A549 (cell line): ENCODE results near the gene PSMF1. TPM values are rescaled to one million over a fixed set of nuclear protein-coding genes. Genes with fewer than 3 reads are reported as not detected.

Experiments
- ATAC-seq, 2 experiments: fragments of 200-7000 bp in 1 of 2; fragments of >200 bp in 1 of 2; cut with Nextera tagmentation in 1 of 2; cut with Tn5 transposase in 1 of 2; 3 replicates each; pipeline versions ENCODE4 v1.8.0 to v1.9.1; 2018 to 2020; ENCODE audit warnings: mild to moderate bottlenecking in 1 of 2, moderate library complexity in 1 of 2
- CTCF ChIA-PET: fragments of 300-600 bp; sonication (Branson Sonifier 250); formaldehyde crosslinking; extraction: SDS; loops from one replicate; lab custom pipeline; 2021; ENCODE audit warnings: antibody characterized with exemption, inconsistent platforms; lab: Yijun Ruan, JAX
- POLR2A ChIA-PET: fragments of 350-600 bp; formaldehyde crosslinking; extraction: SDS; loops from one replicate; lab custom pipeline; 2021; ENCODE audit warnings: antibody characterized with exemption, inconsistent platforms; lab: Yijun Ruan, JAX
- DNase-seq, 2 experiments: peaks; one replicate each; pipeline versions ENCODE4 v3.0.0 to v3.0.0-alpha.2; 2011 to 2016; ENCODE audit warnings: low read depth in 1 of 2, low spot score in 1 of 2
- FAIRE-seq: peaks from 2 replicates; lab custom pipeline; 2011; peaks lifted over from hg19 to GRCh38; lab: Jason Lieb, UNC
- H3K27ac ChIP-seq, 2 experiments: fragments of >200 bp; sonication (Bioruptor Twin); formaldehyde crosslinking; 3 replicates each; pipeline ENCODE4 v1.5.1; 2016 to 2017
- H3K4me1 ChIP-seq: fragments of >200 bp; sonication (Bioruptor Twin); formaldehyde crosslinking; 3 replicates; pipeline ENCODE4 v1.6.1; 2016
- H3K4me2 ChIP-seq: fragments of >200 bp; sonication (Bioruptor Twin); formaldehyde crosslinking; 3 replicates; pipeline ENCODE4 v1.6.1; 2016
- H3K4me3 ChIP-seq: fragments of >200 bp; sonication (Bioruptor Twin); formaldehyde crosslinking; 3 replicates; pipeline ENCODE4 v1.5.1; 2016
- H3K9me3 ChIP-seq: fragments of >200 bp; sonication (Bioruptor Twin); formaldehyde crosslinking; 3 replicates; pipeline ENCODE4 v1.6.1; 2016
- CEBPB ChIP-seq, 2 experiments: fragments of >200 bp in 1 of 2; sonication (Bioruptor Twin) in 1 of 2; formaldehyde crosslinking in 1 of 2; IDR thresholded peaks; 2 replicates each; pipeline ENCODE4 v1.6.1; 2012 to 2016
- CHD4 ChIP-seq: fragments of 200-600 bp; sonication (generic); IDR thresholded peaks from 2 replicates; pipeline ENCODE4 v1.6.1; 2016; ENCODE audit warnings: antibody characterized with exemption, mild to moderate bottlenecking, borderline replicate concordance
- EHMT2 ChIP-seq: fragments of 200-600 bp; sonication (generic); IDR thresholded peaks from 2 replicates; pipeline ENCODE4 v1.6.1; 2016; ENCODE audit warnings: antibody characterized with exemption, low read depth, mild to moderate bottlenecking, moderate library complexity
- FOSB ChIP-seq: fragments of 250-450 bp; sonication (Bioruptor Pico); IDR thresholded peaks from 2 replicates; pipeline ENCODE4 v1.5.0; 2020; ENCODE audit warnings: mild to moderate bottlenecking, moderate library complexity
- HDAC2 ChIP-seq: fragments of 200-600 bp; sonication (generic); IDR thresholded peaks from 2 replicates; pipeline ENCODE4 v1.6.1; 2016
- HEYL ChIP-seq: fragments of 250-450 bp; sonication (Bioruptor Pico); IDR thresholded peaks from 2 replicates; pipeline ENCODE4 v1.8.0; 2021; ENCODE audit warnings: mild to moderate bottlenecking, moderate library complexity
- HOXA7 ChIP-seq: fragments of 250-450 bp; sonication (Bioruptor Pico); IDR thresholded peaks from 2 replicates; pipeline ENCODE4 v1.5.0; 2020; ENCODE audit warnings: mild to moderate bottlenecking, moderate library complexity
- KDM5A ChIP-seq: fragments of 200-600 bp; sonication (generic); IDR thresholded peaks from 2 replicates; pipeline ENCODE4 v1.6.1; 2016; ENCODE audit warnings: antibody characterized with exemption, mild to moderate bottlenecking
- MAFK ChIP-seq: fragments of 450-650 bp; IDR thresholded peaks from 2 replicates; pipeline ENCODE4 v1.6.1; 2014; ENCODE audit not compliant: partially characterized antibody
- MAZ ChIP-seq: fragments of 150-350 bp; IDR thresholded peaks from 2 replicates; pipeline ENCODE4 v1.6.1; 2014; ENCODE audit warnings: antibody characterized with exemption, low read depth, low read length, borderline replicate concordance
- POLR2A ChIP-seq: IDR thresholded peaks from 2 replicates; pipeline ENCODE4 v1.6.1; 2012; ENCODE audit warnings: mild to moderate bottlenecking, low read length
- POLR2AphosphoS2 ChIP-seq: conservative IDR thresholded peaks from 2 replicates; pipeline ENCODE4 v1.6.1; 2012; ENCODE audit warnings: low read length, improper control_type of control experiment, inconsistent platforms
- RFX5 ChIP-seq: fragments of 450-650 bp; IDR thresholded peaks from 2 replicates; pipeline ENCODE4 v1.7.1; 2014; ENCODE audit warnings: antibody characterized with exemption, mild to moderate bottlenecking, moderate library complexity
- SMC3 ChIP-seq: fragments of >200 bp; sonication (Bioruptor Twin); formaldehyde crosslinking; IDR thresholded peaks from 3 replicates; pipeline ENCODE4 v1.6.1; 2018; ENCODE audit warnings: inconsistent platforms
- TFCP2L1 ChIP-seq: fragments of 250-450 bp; sonication (Bioruptor Pico); IDR thresholded peaks from 2 replicates; pipeline ENCODE4 v1.5.0; 2021; ENCODE audit warnings: mild to moderate bottlenecking
- WGBS: methylation state at CpG from one replicate; pipeline ENCODE4 v1.1.6; 2017; ENCODE audit errors: missing lambda C conversion rate; 5-methylcytosine and 5-hydroxymethylcytosine counted together
- polyA plus RNA-seq, 4 experiments: library from polyadenylated mRNA; depleted of rRNA in 3 of 4; stranded (reverse); fragments of >200 nt; fragmentation: RNase III in 1 of 4; extraction: RNeasy Plus Mini Kit Qiagen cat#74134 plus additional on column Dnase treatment in 1 of 4; gene quantifications; 2 replicates in 3 of 4; 3 replicates in 1 of 4; pipeline ENCODE4 v1.2.3, GENCODE V29; 2011 to 2017
- TF ChIP-seq, protein P1 (sequence below): fragments of >200 bp; sonication (Bioruptor Twin); formaldehyde crosslinking; IDR thresholded peaks from 2 replicates; pipeline ENCODE4 v1.6.1; 2016
- TF ChIP-seq, protein P2 (sequence below): fragments of 250-450 bp; sonication (Bioruptor Pico); IDR thresholded peaks from 2 replicates; pipeline ENCODE4 v1.5.0; 2021; ENCODE audit warnings: mild to moderate bottlenecking, moderate library complexity, borderline replicate concordance
- TF ChIP-seq, protein P3 (sequence below): fragments of 200-600 bp; sonication (generic); IDR thresholded peaks from 2 replicates; pipeline ENCODE4 v1.6.1; 2016; ENCODE audit warnings: antibody characterized with exemption, mild to moderate bottlenecking, moderate library complexity
- TF ChIP-seq, protein P4 (sequence below): IDR thresholded peaks from 2 replicates; pipeline ENCODE4 v1.6.1; 2012
- TF ChIP-seq, protein P5 (sequence below): IDR thresholded peaks from 2 replicates; pipeline ENCODE4 v1.6.1; 2012; ENCODE audit warnings: low read depth, borderline replicate concordance

Gene PSMF1
- polyA plus RNA-seq, 2 of the 4 experiments (the other 2 are of a cell fraction): 123 to 157 TPM

DNA sequence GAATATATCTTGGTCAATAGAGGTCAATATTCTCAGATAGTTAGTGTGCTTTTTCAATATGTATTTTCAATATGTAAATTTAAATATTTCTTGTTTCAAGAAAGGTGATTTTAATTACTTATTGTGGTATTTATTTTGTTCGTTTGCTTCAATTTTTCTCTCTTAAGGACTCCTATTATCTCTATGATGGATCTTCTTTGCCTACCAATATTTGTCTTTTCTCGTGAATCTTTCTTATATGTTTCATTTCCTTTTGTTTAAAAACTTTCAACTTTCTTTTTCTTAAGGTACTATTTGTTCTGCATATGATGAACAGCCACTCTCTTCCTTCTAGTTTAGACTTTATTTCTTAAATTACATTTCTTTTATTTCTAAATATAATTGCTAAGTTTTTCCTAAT lies 46.1 kb upstream of the PSMF1 start:
- peaks cover 22% of the 10 kb centered on the region; the same call in 2 of the 3 replicates for H3K9me3 ChIP-seq
- H3K4me3 ChIP-seq: no peak overlapping the region
- ATAC-seq (no peak), FAIRE-seq (peak; percentile 67), DNase-seq (no peak)
- H3K4me1 ChIP-seq: no peaks in the 10 kb centered on the region
- ChIA-PET POLR2A (no interaction called here), CTCF (no interaction called here)
- H3K27ac ChIP-seq: no peak overlapping the region
- TF ChIP-seq KDM5A (no peak), CEBPB (IDR thresholded peaks at IDR 0.05) (no peak), HDAC2 (no peak)
- TF ChIP-seq, protein P1, sequence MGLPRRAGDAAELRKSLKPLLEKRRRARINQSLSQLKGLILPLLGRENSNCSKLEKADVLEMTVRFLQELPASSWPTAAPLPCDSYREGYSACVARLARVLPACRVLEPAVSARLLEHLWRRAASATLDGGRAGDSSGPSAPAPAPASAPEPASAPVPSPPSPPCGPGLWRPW: no peak
- H3K4me2 ChIP-seq: no peak overlapping the region
- WGBS: 2% methylated on average over 2 of the region's 2 CpGs

DNA sequence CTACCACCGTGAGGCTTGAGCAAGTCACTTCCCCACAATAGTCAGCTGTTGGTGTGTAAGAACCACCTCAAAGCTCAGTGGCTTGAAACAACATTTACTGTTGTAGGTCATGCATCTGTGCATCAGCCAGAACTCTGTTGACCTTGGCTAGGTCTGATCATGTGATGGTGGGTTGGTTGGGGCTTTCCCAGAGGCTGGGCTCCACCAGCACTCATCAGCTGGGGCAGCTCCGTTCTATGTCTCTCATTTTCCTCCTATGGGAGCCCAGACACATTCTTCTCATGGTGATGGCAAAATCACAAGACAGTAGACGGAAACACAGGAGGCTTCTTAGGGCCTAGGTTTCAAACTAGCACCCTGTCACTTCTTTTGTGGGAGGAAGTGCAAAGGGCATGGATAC lies 42.8 kb upstream of the PSMF1 start:
- H3K4me3 ChIP-seq: no peak overlapping the region
- no peak overlapping the region for H3K4me2 ChIP-seq
- ATAC-seq: 0 out of 6 replicates have a peak, but pooled peaks of 1 of the 2 experiments have one; percentile 13
- H3K9me3 ChIP-seq: peaks cover 19% of the 10 kb centered on the region; the same call in 2 of the 3 replicates
- H3K27ac ChIP-seq: no peak overlapping the region
- WGBS: 26% methylated on average over 3 of the region's 3 CpGs
- H3K4me1 ChIP-seq: no peaks in the 10 kb centered on the region
- no peak for DNase-seq
- POLR2A ChIA-PET: no interaction called here
- no peak for TF ChIP-seq POLR2A
- no peak for TF ChIP-seq MAFK
- TF ChIP-seq, protein P2, sequence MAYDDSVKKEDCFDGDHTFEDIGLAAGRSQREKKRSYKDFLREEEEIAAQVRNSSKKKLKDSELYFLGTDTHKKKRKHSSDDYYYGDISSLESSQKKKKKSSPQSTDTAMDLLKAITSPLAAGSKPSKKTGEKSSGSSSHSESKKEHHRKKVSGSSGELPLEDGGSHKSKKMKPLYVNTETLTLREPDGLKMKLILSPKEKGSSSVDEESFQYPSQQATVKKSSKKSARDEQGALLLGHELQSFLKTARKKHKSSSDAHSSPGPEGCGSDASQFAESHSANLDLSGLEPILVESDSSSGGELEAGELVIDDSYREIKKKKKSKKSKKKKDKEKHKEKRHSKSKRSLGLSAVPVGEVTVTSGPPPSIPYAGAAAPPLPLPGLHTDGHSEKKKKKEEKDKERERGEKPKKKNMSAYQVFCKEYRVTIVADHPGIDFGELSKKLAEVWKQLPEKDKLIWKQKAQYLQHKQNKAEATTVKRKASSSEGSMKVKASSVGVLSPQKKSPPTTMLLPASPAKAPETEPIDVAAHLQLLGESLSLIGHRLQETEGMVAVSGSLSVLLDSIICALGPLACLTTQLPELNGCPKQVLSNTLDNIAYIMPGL (CRISPR knock-in tag): no peak
- no peak for TF ChIP-seq TFCP2L1
- no peak for TF ChIP-seq EHMT2
- no peak for TF ChIP-seq RFX5
- TF ChIP-seq FOSB (CRISPR knock-in tag): no peak
- TF ChIP-seq, protein P3, sequence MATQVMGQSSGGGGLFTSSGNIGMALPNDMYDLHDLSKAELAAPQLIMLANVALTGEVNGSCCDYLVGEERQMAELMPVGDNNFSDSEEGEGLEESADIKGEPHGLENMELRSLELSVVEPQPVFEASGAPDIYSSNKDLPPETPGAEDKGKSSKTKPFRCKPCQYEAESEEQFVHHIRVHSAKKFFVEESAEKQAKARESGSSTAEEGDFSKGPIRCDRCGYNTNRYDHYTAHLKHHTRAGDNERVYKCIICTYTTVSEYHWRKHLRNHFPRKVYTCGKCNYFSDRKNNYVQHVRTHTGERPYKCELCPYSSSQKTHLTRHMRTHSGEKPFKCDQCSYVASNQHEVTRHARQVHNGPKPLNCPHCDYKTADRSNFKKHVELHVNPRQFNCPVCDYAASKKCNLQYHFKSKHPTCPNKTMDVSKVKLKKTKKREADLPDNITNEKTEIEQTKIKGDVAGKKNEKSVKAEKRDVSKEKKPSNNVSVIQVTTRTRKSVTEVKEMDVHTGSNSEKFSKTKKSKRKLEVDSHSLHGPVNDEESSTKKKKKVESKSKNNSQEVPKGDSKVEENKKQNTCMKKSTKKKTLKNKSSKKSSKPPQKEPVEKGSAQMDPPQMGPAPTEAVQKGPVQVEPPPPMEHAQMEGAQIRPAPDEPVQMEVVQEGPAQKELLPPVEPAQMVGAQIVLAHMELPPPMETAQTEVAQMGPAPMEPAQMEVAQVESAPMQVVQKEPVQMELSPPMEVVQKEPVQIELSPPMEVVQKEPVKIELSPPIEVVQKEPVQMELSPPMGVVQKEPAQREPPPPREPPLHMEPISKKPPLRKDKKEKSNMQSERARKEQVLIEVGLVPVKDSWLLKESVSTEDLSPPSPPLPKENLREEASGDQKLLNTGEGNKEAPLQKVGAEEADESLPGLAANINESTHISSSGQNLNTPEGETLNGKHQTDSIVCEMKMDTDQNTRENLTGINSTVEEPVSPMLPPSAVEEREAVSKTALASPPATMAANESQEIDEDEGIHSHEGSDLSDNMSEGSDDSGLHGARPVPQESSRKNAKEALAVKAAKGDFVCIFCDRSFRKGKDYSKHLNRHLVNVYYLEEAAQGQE: no peak
- TF ChIP-seq, protein P4, sequence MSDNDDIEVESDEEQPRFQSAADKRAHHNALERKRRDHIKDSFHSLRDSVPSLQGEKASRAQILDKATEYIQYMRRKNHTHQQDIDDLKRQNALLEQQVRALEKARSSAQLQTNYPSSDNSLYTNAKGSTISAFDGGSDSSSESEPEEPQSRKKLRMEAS: no peak
- TF ChIP-seq KDM5A: no peak
- TF ChIP-seq CEBPB (IDR thresholded peaks at IDR 0.05): no peak
- no peak for TF ChIP-seq HOXA7 (CRISPR knock-in tag)
- no peak for TF ChIP-seq POLR2AphosphoS2
- no peak for TF ChIP-seq HEYL (CRISPR knock-in tag)
- TF ChIP-seq SMC3: no peak
- TF ChIP-seq, protein P5, sequence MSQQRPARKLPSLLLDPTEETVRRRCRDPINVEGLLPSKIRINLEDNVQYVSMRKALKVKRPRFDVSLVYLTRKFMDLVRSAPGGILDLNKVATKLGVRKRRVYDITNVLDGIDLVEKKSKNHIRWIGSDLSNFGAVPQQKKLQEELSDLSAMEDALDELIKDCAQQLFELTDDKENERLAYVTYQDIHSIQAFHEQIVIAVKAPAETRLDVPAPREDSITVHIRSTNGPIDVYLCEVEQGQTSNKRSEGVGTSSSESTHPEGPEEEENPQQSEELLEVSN: no peak
- TF ChIP-seq MAZ: no peak
- TF ChIP-seq CHD4: no peak
- CTCF ChIA-PET: interaction anchor here (0.6 to 0.7 kb wide), 3 partner anchors 9 to 301 kb away, joined by 3 to 5 read pairs (median 3); no protein-coding TSS in a partner anchor
- FAIRE-seq: no peak
